ENCODE results near the gene HDGFL3. TPM values are rescaled to one million over a fixed set of nuclear protein-coding genes. Genes with fewer than 3 reads are reported as not detected.
A peak's percentile ranks its signal among the peaks of the same experiment; 100 is the strongest.

The HDGFL3 gene
- total and polyA plus RNA-seq, 9 of the 15 experiments (the other 6 are each of a cell fraction or from before 2014, with no cell fraction given), result 6.7 to 42.0 (median 31.4) TPM

DNA sequence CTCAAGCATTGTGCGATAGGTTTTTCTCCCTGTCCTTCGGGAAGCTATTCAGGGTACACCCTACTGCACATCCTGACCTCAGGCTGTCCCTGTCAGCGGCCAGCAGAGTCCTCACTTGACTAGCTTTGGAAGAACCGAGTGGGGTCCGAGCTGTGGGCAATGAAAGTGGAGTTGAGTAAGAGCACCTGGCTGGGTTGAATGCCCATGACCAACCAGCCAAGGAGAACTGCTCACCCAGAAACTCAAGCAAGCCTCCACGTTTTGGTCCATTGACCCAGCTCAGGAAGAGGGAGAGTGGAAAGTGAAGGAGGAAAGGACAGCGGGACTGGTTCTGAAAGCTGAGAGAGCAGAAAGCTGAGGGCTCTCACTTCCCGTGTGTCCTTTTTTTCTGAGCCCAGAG lies 36.0 kb upstream of the HDGFL3 start:
- H3K36me3 ChIP-seq (ENCODE audit: control insufficient read depth, insufficient read depth, low read length), result no peaks in the 10 kb centered on the region
- intact Hi-C loops (cut with micrococcal nuclease) (no loop called here), in situ Hi-C loops (cut with MboI) (no loop called here)
- ATAC-seq (no peak), FAIRE-seq (no peak), DNase-seq (ENCODE audit: extremely low read depth in 1 of 4, low spot score in 3 of 4) (no peak)
- no peak overlapping the region for H3K9ac ChIP-seq (ENCODE audit: insufficient read depth in 1 of 2, low read depth in 2 of 2, low read length in 2 of 2)
- WGBS (ENCODE audit: insufficient coverage, low coverage, missing lambda C conversion rate), result 0% methylated on average over 8 of the region's 8 CpGs
- no peaks in the 10 kb centered on the region for H3K9me3 ChIP-seq (replicated peaks; ENCODE audit: control insufficient read depth, insufficient read depth, low read depth, low read length)
- no peak overlapping the region for H3K27ac ChIP-seq (ENCODE audit: extremely low read depth, low read depth, low read length)
- H3K9me1 ChIP-seq (ENCODE audit: control insufficient read depth, insufficient read depth, low read length), result no peaks in the 10 kb centered on the region
- TF ChIP-seq ETS2 (tag; IDR thresholded peaks at IDR 0.05; ENCODE audit: borderline replicate concordance, poor library complexity, severe bottlenecking), result no peak
- no peak for TF ChIP-seq ZNF639 (CRISPR knock-in tag; conservative IDR thresholded peaks at IDR 0.05 in 1 of 2, IDR thresholded peaks at IDR 0.05 in 1 of 2)
- no peak for TF ChIP-seq TFAP4 (CRISPR knock-in tag; IDR thresholded peaks at IDR 0.05; ENCODE audit: borderline replicate concordance)
- TF ChIP-seq, protein P1, sequence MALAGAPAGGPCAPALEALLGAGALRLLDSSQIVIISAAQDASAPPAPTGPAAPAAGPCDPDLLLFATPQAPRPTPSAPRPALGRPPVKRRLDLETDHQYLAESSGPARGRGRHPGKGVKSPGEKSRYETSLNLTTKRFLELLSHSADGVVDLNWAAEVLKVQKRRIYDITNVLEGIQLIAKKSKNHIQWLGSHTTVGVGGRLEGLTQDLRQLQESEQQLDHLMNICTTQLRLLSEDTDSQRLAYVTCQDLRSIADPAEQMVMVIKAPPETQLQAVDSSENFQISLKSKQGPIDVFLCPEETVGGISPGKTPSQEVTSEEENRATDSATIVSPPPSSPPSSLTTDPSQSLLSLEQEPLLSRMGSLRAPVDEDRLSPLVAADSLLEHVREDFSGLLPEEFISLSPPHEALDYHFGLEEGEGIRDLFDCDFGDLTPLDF (CRISPR knock-in tag; IDR thresholded peaks at IDR 0.05), result no peak
- no peak for TF ChIP-seq ZNF263 (CRISPR knock-in tag; IDR thresholded peaks at IDR 0.05; ENCODE audit: borderline replicate concordance)
- TF ChIP-seq ZNF740 (CRISPR knock-in tag; IDR thresholded peaks at IDR 0.05), result no peak
- no peak for TF ChIP-seq ZNF740 (tag; IDR thresholded peaks at IDR 0.05)
- TF ChIP-seq, protein P2, sequence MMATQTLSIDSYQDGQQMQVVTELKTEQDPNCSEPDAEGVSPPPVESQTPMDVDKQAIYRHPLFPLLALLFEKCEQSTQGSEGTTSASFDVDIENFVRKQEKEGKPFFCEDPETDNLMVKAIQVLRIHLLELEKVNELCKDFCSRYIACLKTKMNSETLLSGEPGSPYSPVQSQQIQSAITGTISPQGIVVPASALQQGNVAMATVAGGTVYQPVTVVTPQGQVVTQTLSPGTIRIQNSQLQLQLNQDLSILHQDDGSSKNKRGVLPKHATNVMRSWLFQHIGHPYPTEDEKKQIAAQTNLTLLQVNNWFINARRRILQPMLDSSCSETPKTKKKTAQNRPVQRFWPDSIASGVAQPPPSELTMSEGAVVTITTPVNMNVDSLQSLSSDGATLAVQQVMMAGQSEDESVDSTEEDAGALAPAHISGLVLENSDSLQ (IDR thresholded peaks at IDR 0.05), result no peak
- no peak for TF ChIP-seq HDAC1 (IDR thresholded peaks at IDR 0.05)
- BruUV-seq (replicated peaks), result no TSS peak
- no peak overlapping the region for H3K4me3 ChIP-seq
- no peak overlapping the region for H3K4me2 ChIP-seq (ENCODE audit: insufficient read depth, low read length)
- peaks cover 3 to 11% of the 10 kb centered on the region in 2 experiments; a peak in 3 of 5 replicates for H3K27me3 ChIP-seq (ENCODE audit: control insufficient read depth in 2 of 2, insufficient read depth in 2 of 2, low read length in 2 of 2)
- H4K20me1 ChIP-seq (replicated peaks; ENCODE audit: control insufficient read depth, insufficient read depth, low read length), result no peaks in the 10 kb centered on the region
- POLR2A ChIA-PET, result no interaction called here
- H3K79me2 ChIP-seq (ENCODE audit: control insufficient read depth, insufficient read depth, low read length), result no peaks in the 10 kb centered on the region
- H3K4me1 ChIP-seq (replicated peaks in 1 of 2; ENCODE audit: control insufficient read depth in 2 of 2, insufficient read depth in 2 of 2, low read length in 2 of 2), result no peaks in the 10 kb centered on the region
- CTCF ChIA-PET (ENCODE audit: low intra/inter-chr PET ratio), result interaction anchor here (0.5 kb wide), 1 partner anchor 313 kb away, joined by 3 read pairs; no protein-coding TSS in a partner anchor
- 0 out of 2 replicates have a peak overlapping the region, but pooled peaks have one; percentile 19 for H2AFZ ChIP-seq (ENCODE audit: low read depth, low read length)
